ENCODE data around the gene MSX2.
A peak's percentile ranks its signal among the peaks of the same experiment; 100 is the strongest.

The MSX2 gene

GRCh38 chr5:174718880-174719610 is 5.3 kb upstream of the MSX2 start:
- no peak overlapping the region for H3K27ac ChIP-seq (ENCODE audit: low read depth, low read length)
- no peak overlapping the region for H3K4me3 ChIP-seq (ENCODE audit: low read depth, low read length)
- H3K79me2 ChIP-seq (ENCODE audit: control insufficient read depth, insufficient read depth, low read length, unreplicated experiment): no peaks in the 10 kb centered on the region
- H3K4me1 ChIP-seq (ENCODE audit: control insufficient read depth, insufficient read depth, low read length, unreplicated experiment): no peaks in the 10 kb centered on the region
- peaks cover 70% of the 10 kb centered on the region for H3K27me3 ChIP-seq (ENCODE audit: insufficient read depth, low read length)
- no peaks in the 10 kb centered on the region for H3K36me3 ChIP-seq (ENCODE audit: insufficient read depth, low read length)
- H2AFZ ChIP-seq (ENCODE audit: low read length, unreplicated experiment): no peak overlapping the region

GRCh38 chr5:174719793-174720611 is 4.4 kb upstream of the MSX2 start:
- Histone ChIP-seq H3K27ac (ENCODE audit: low read depth, low read length) (no peak overlapping the region), H3K27me3 (ENCODE audit: insufficient read depth, low read length) (peaks cover 79% of the 10 kb centered on the region), H3K4me3 (ENCODE audit: low read depth, low read length) (no peak overlapping the region), H3K79me2 (ENCODE audit: control insufficient read depth, insufficient read depth, low read length, unreplicated experiment) (no peaks in the 10 kb centered on the region), H3K36me3 (ENCODE audit: insufficient read depth, low read length) (no peaks in the 10 kb centered on the region), H2AFZ (ENCODE audit: low read length, unreplicated experiment) (no peak overlapping the region), H3K4me1 (ENCODE audit: control insufficient read depth, insufficient read depth, low read length, unreplicated experiment) (no peaks in the 10 kb centered on the region)

GRCh38 chr5:174720612-174721529 is 3.5 kb upstream of the MSX2 start:
- Histone ChIP-seq H2AFZ (ENCODE audit: low read length, unreplicated experiment) (peak overlapping the region; percentile 6), H3K4me3 (ENCODE audit: low read depth, low read length) (no peak overlapping the region), H3K4me1 (ENCODE audit: control insufficient read depth, insufficient read depth, low read length, unreplicated experiment) (no peaks in the 10 kb centered on the region), H3K36me3 (ENCODE audit: insufficient read depth, low read length) (no peaks in the 10 kb centered on the region), H3K79me2 (ENCODE audit: control insufficient read depth, insufficient read depth, low read length, unreplicated experiment) (no peaks in the 10 kb centered on the region), H3K27ac (ENCODE audit: low read depth, low read length) (no peak overlapping the region), H3K27me3 (ENCODE audit: insufficient read depth, low read length) (peaks cover 88% of the 10 kb centered on the region)

- H3K79me2 ChIP-seq (ENCODE audit: control insufficient read depth, insufficient read depth, low read length, unreplicated experiment): no peaks in the 10 kb centered on the region
- H3K27ac ChIP-seq (ENCODE audit: low read depth, low read length): no peak overlapping the region
- H3K4me3 ChIP-seq (ENCODE audit: low read depth, low read length): no peak overlapping the region
- H3K4me1 ChIP-seq (ENCODE audit: control insufficient read depth, insufficient read depth, low read length, unreplicated experiment): no peaks in the 10 kb centered on the region
- H2AFZ ChIP-seq (ENCODE audit: low read length, unreplicated experiment): no peak overlapping the region
- peaks cover 89% of the 10 kb centered on the region for H3K27me3 ChIP-seq (ENCODE audit: insufficient read depth, low read length)
- no peaks in the 10 kb centered on the region for H3K36me3 ChIP-seq (ENCODE audit: insufficient read depth, low read length)
Observed at GRCh38 chr5:174721530-174722432, 2.6 kb upstream of the MSX2 start.

- no peak overlapping the region for H3K27ac ChIP-seq (ENCODE audit: low read depth, low read length)
- H3K36me3 ChIP-seq (ENCODE audit: insufficient read depth, low read length): no peaks in the 10 kb centered on the region
- no peaks in the 10 kb centered on the region for H3K4me1 ChIP-seq (ENCODE audit: control insufficient read depth, insufficient read depth, low read length, unreplicated experiment)
- H2AFZ ChIP-seq (ENCODE audit: low read length, unreplicated experiment): no peak overlapping the region
- no peak overlapping the region for H3K4me3 ChIP-seq (ENCODE audit: low read depth, low read length)
- H3K27me3 ChIP-seq (ENCODE audit: insufficient read depth, low read length): peaks cover 87% of the 10 kb centered on the region
- H3K79me2 ChIP-seq (ENCODE audit: control insufficient read depth, insufficient read depth, low read length, unreplicated experiment): no peaks in the 10 kb centered on the region
Observed at GRCh38 chr5:174722500-174722899, 1.9 kb upstream of the MSX2 start.

GRCh38 chr5:174723315-174723978 is 935 bp upstream of the MSX2 start:
- no peak overlapping the region for H2AFZ ChIP-seq (ENCODE audit: low read length, unreplicated experiment)

GRCh38 chr5:174723979-174724483 is 351 bp upstream of the MSX2 start:
- Histone ChIP-seq H3K27me3 (ENCODE audit: insufficient read depth, low read length) (peaks cover 72% of the 10 kb centered on the region), H2AFZ (ENCODE audit: low read length, unreplicated experiment) (peak overlapping the region; percentile 68), H3K27ac (ENCODE audit: low read depth, low read length) (no peak overlapping the region)

More at GRCh38 chr5:174723315-174723978, 935 bp upstream of the MSX2 start:
- no peaks in the 10 kb centered on the region for H3K36me3 ChIP-seq (ENCODE audit: insufficient read depth, low read length)
- peak overlapping the region; percentile 76 for H3K4me3 ChIP-seq (ENCODE audit: low read depth, low read length)
- H3K27ac ChIP-seq (ENCODE audit: low read depth, low read length): no peak overlapping the region
- H3K4me1 ChIP-seq (ENCODE audit: control insufficient read depth, insufficient read depth, low read length, unreplicated experiment): no peaks in the 10 kb centered on the region
- no peaks in the 10 kb centered on the region for H3K79me2 ChIP-seq (ENCODE audit: control insufficient read depth, insufficient read depth, low read length, unreplicated experiment)
- peaks cover 78% of the 10 kb centered on the region for H3K27me3 ChIP-seq (ENCODE audit: insufficient read depth, low read length)

GRCh38 chr5:174725261-174725990 is 1.0 kb downstream of the MSX2 start:
- H3K4me3 ChIP-seq (ENCODE audit: low read depth, low read length): peak overlapping the region; percentile 76
- H3K27ac ChIP-seq (ENCODE audit: low read depth, low read length): no peak overlapping the region
- no peak overlapping the region for H2AFZ ChIP-seq (ENCODE audit: low read length, unreplicated experiment)
- no peaks in the 10 kb centered on the region for H3K79me2 ChIP-seq (ENCODE audit: control insufficient read depth, insufficient read depth, low read length, unreplicated experiment)
- H3K4me1 ChIP-seq (ENCODE audit: control insufficient read depth, insufficient read depth, low read length, unreplicated experiment): no peaks in the 10 kb centered on the region
- peaks cover 58% of the 10 kb centered on the region for H3K27me3 ChIP-seq (ENCODE audit: insufficient read depth, low read length)
- H3K36me3 ChIP-seq (ENCODE audit: insufficient read depth, low read length): no peaks in the 10 kb centered on the region

More at GRCh38 chr5:174723979-174724483, 351 bp upstream of the MSX2 start:
- Histone ChIP-seq H3K79me2 (ENCODE audit: control insufficient read depth, insufficient read depth, low read length, unreplicated experiment) (no peaks in the 10 kb centered on the region), H3K4me1 (ENCODE audit: control insufficient read depth, insufficient read depth, low read length, unreplicated experiment) (no peaks in the 10 kb centered on the region), H3K36me3 (ENCODE audit: insufficient read depth, low read length) (no peaks in the 10 kb centered on the region), H3K4me3 (ENCODE audit: low read depth, low read length) (peak overlapping the region; percentile 76)

Measured in ACC112 (cell line).